Ishikawa (cell line): ENCODE data around the gene ZNRF2.
A peak's percentile ranks its signal among the peaks of the same experiment; 100 is the strongest.

Source experiments
- CEBPB ChIP-seq: IDR thresholded peaks from 2 replicates; pipeline ENCODE4 v1.6.1; 2012
- CREB1 ChIP-seq: IDR thresholded peaks from 2 replicates; pipeline ENCODE4 v1.6.1; 2012; ENCODE audit warnings: low read depth
- EGR1 ChIP-seq: IDR thresholded peaks from 2 replicates; pipeline ENCODE4 v1.6.1; 2012
- EP300 ChIP-seq: IDR thresholded peaks from 2 replicates; pipeline ENCODE4 v1.6.1; 2012; ENCODE audit warnings: borderline replicate concordance
- FOXM1 ChIP-seq: IDR thresholded peaks from 2 replicates; pipeline ENCODE4 v1.6.1; 2012; ENCODE audit warnings: low read depth, borderline replicate concordance
- NFIC ChIP-seq: IDR thresholded peaks from 2 replicates; pipeline ENCODE4 v1.6.1; 2012
- RAD21 ChIP-seq: IDR thresholded peaks from 2 replicates; pipeline ENCODE4 v1.6.1; 2012; ENCODE audit warnings: low read depth
- TAF1 ChIP-seq: IDR thresholded peaks from 2 replicates; pipeline ENCODE4 v1.6.1; 2012; ENCODE audit warnings: low read depth, mild to moderate bottlenecking
- TCF12 ChIP-seq: IDR thresholded peaks from 2 replicates; pipeline ENCODE4 v1.6.1; 2012; ENCODE audit warnings: low read depth
- TEAD4 ChIP-seq: IDR thresholded peaks from 2 replicates; pipeline ENCODE4 v1.6.1; 2012
- YY1 ChIP-seq: IDR thresholded peaks from 2 replicates; pipeline ENCODE4 v1.6.1; 2012; ENCODE audit warnings: low read depth
- ZBTB7A ChIP-seq: IDR thresholded peaks from 2 replicates; pipeline ENCODE4 v1.6.1; 2012; ENCODE audit warnings: low read depth
- TF ChIP-seq, protein P1 (sequence below): IDR thresholded peaks from 2 replicates; pipeline ENCODE4 v1.6.1; 2012; ENCODE audit warnings: low read depth, mild to moderate bottlenecking
- TF ChIP-seq, protein P2 (sequence below): IDR thresholded peaks from 2 replicates; pipeline ENCODE4 v1.6.1; 2012
- TF ChIP-seq, protein P3 (sequence below): IDR thresholded peaks from 2 replicates; pipeline ENCODE4 v1.6.1; 2012

ZNRF2 gene

DNA sequence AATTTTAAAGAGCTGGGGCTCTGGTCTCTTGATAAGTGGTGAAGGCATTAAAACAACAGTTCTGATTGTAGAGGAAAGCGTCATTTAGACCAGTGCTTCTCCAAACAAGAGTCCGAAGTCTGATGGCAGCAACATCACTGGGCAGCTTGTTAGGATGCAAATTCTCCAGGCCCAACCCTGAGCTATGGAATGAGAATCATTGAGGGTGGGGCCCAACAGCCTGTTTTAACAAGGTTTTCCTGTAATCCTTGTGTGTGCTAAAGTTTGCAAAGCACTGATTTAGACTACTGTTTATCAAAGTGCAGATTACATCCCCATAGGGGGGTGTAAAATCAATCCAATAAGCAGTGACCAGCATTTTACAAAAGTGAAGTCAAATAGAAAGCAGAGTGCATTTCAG, 2.6 kb upstream of the ZNRF2 start:
- TF ChIP-seq EGR1 (no peak), TCF12 (no peak), FOXM1 (no peak), NFIC (no peak), RAD21 (no peak), YY1 (no peak), EP300 (no peak), ZBTB7A (no peak), TAF1 (no peak), TEAD4 (no peak)
- TF ChIP-seq, protein P1, sequence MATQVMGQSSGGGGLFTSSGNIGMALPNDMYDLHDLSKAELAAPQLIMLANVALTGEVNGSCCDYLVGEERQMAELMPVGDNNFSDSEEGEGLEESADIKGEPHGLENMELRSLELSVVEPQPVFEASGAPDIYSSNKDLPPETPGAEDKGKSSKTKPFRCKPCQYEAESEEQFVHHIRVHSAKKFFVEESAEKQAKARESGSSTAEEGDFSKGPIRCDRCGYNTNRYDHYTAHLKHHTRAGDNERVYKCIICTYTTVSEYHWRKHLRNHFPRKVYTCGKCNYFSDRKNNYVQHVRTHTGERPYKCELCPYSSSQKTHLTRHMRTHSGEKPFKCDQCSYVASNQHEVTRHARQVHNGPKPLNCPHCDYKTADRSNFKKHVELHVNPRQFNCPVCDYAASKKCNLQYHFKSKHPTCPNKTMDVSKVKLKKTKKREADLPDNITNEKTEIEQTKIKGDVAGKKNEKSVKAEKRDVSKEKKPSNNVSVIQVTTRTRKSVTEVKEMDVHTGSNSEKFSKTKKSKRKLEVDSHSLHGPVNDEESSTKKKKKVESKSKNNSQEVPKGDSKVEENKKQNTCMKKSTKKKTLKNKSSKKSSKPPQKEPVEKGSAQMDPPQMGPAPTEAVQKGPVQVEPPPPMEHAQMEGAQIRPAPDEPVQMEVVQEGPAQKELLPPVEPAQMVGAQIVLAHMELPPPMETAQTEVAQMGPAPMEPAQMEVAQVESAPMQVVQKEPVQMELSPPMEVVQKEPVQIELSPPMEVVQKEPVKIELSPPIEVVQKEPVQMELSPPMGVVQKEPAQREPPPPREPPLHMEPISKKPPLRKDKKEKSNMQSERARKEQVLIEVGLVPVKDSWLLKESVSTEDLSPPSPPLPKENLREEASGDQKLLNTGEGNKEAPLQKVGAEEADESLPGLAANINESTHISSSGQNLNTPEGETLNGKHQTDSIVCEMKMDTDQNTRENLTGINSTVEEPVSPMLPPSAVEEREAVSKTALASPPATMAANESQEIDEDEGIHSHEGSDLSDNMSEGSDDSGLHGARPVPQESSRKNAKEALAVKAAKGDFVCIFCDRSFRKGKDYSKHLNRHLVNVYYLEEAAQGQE = no peak
- TF ChIP-seq, protein P2, sequence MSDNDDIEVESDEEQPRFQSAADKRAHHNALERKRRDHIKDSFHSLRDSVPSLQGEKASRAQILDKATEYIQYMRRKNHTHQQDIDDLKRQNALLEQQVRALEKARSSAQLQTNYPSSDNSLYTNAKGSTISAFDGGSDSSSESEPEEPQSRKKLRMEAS = no peak
- TF ChIP-seq, protein P3, sequence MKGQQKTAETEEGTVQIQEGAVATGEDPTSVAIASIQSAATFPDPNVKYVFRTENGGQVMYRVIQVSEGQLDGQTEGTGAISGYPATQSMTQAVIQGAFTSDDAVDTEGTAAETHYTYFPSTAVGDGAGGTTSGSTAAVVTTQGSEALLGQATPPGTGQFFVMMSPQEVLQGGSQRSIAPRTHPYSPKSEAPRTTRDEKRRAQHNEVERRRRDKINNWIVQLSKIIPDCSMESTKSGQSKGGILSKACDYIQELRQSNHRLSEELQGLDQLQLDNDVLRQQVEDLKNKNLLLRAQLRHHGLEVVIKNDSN = no peak

DNA sequence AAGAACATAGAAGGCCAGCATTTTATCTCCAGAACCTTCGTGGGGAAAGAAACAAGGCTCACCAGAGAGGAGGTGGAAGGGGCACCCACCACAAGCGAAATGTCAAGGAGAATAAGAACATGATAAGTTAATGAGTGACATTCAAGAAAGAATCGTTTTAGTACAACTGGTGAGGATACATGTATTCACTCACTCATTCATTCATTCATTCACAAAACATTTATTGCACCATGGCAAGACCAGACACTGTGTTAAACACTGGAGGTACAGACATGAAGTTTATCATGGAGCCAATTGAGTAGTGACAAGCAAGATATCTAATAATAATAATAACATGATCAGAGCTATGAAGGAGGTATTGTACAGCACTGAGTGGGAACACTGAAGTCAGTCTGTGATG, 1.7 kb upstream of the ZNRF2 start:
- no peak for TF ChIP-seq EGR1
- TF ChIP-seq, protein P2 = no peak
- TF ChIP-seq ZBTB7A = no peak
- TF ChIP-seq FOXM1 = no peak

DNA sequence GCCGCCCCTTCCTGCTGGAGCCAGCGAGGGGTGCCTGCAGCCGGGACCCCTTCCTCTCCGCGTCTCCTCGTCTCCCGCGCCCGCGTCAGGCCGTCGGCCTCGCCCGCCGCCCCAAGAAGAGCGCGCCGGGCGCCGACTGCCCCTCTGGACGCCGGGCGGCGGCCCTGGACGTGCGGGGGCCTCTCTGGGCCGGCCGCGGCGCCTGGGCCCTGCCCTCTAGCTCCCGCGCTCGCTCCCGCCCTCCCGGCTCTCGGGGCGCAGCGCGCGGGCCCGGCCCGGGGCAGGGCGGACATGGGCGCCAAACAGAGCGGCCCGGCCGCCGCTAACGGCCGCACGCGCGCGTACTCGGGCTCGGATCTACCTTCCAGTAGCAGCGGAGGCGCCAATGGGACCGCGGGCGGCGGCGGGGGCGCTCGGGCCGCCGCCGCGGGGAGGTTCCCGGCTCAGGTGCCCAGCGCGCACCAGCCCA, 704 bp downstream of the ZNRF2 start:
- TF ChIP-seq YY1 = no peak
- TF ChIP-seq, protein P1 = no peak
- no peak for TF ChIP-seq CREB1
- no peak for TF ChIP-seq NFIC
- TF ChIP-seq, protein P2 = no peak
- no peak for TF ChIP-seq EP300
- TF ChIP-seq, protein P3 = no peak
- TF ChIP-seq FOXM1 = no peak
- TF ChIP-seq TCF12 = no peak
- TF ChIP-seq TEAD4 = no peak

DNA sequence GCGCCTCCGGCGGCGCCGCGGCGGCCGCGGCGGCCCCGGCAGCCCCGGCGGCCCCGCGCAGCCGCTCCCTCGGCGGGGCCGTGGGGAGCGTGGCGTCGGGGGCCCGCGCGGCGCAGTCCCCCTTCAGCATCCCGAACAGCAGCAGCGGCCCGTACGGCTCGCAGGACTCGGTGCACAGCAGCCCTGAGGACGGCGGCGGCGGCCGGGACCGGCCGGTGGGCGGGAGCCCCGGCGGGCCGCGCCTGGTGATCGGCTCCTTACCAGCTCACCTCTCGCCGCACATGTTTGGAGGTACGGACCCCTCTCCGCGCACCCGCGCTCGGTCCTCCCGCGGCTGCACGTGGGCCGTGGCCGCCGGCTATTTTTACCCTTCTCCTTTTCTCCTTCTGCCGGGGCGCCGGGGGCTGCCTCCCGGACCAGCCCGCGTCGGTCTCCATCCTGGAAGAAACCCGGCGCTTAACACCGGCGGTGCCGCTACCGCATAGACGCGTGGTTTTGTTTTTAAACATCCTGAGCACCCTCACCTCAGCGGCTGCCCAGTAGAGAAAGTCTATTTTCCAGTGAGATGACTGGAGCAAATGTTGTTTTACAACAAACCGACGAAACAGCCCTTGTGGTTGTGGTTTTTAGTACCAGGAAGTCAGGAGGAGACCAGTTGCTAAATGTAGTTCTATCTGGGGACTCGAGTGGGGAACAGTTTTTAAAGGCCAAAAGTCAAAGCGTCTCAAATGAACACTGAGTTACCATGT, 1.3 kb downstream of the ZNRF2 start:
- TF ChIP-seq EGR1 = no peak
- TF ChIP-seq, protein P2 = peak; percentile 19; the same call in 1 of the 2 replicates

DNA sequence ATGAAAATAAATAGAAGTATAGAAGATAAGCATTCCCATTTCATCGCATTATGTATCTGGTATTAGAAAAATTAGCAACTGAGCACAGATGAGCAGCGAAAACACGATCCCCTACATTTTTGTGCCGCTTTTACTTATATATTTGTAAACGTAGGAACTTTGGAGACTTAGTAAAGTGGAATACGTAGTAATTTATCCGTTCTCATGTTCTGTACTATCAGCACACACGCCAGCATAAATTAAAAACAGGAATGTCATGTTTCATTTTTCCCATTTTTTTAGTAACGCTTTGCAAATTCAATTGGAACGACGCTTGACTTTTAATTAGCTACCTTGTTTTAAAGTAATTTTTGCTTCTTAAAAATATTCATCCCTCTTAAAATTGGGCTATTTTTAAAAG, 2.4 kb downstream of the ZNRF2 start:
- TF ChIP-seq, protein P2 = no peak
- TF ChIP-seq RAD21 (no peak), YY1 (no peak), NFIC (no peak), ZBTB7A (no peak), TCF12 (no peak), TAF1 (no peak), FOXM1 (no peak), EGR1 (no peak), TEAD4 (no peak), CREB1 (no peak), EP300 (no peak), CEBPB (no peak)
- TF ChIP-seq, protein P3 = no peak
- TF ChIP-seq, protein P1 = no peak
